OCI-LY7 (cell line): Measurements from ENCODE around the gene ALOX5. TPM values are rescaled to one million over a fixed set of nuclear protein-coding genes. Genes with fewer than 3 reads are reported as not detected.
A peak's percentile ranks its signal among the peaks of the same experiment; 100 is the strongest.

ENCODE experiments used
- BruUV-seq: library from RNA; stranded (reverse); fragments of 400-500 nt; replicated peaks from 2 replicates; lab custom pipeline; 2021; lab: Mats Ljungman, UMichigan
- CTCF ChIA-PET: fragments of 300-600 bp; sonication (Branson Sonifier 250); formaldehyde crosslinking; loops from one replicate; lab custom pipeline; 2022; ENCODE audit warnings: antibody characterized with exemption; ENCODE audit not compliant: unreplicated experiment; lab: Charles Lee
- POLR2A ChIA-PET: fragments of 300-600 bp; sonication (Branson Sonifier 250); formaldehyde crosslinking; loops from one replicate; lab custom pipeline; 2022; ENCODE audit warnings: antibody characterized with exemption; lab: Charles Lee
- DNase-seq: peaks from one replicate; pipeline ENCODE4 v3.0.0-alpha.2; 2015; ENCODE audit warnings: low spot score
- H2AFZ ChIP-seq: fragments of 200-600 bp; sonication (generic), shearing (Covaris generic); 2 replicates; pipeline ENCODE4 v1.6.1; 2014; ENCODE audit warnings: mild to moderate bottlenecking, antibody characterized with exemption, low read length, moderate library complexity
- H3K27ac ChIP-seq: fragments of 200-600 bp; sonication (generic); 2 replicates; pipeline ENCODE4 v1.5.1; 2014; ENCODE audit warnings: mixed run types, low read depth, mild to moderate bottlenecking, moderate library complexity, low read length, inconsistent platforms; ENCODE audit not compliant: poor library complexity, severe bottlenecking
- H3K36me3 ChIP-seq: fragments of 200-600 bp; sonication (generic); 2 replicates; pipeline ENCODE4 v1.6.1; 2014; ENCODE audit warnings: mild to moderate bottlenecking, antibody characterized with exemption, low read length, moderate library complexity, mixed read lengths; ENCODE audit not compliant: insufficient read depth
- H3K4me1 ChIP-seq: fragments of 200-600 bp; sonication (generic); 2 replicates; pipeline ENCODE4 v1.5.1; 2014; ENCODE audit warnings: mild to moderate bottlenecking, low read length; ENCODE audit not compliant: insufficient read depth, poor library complexity, severe bottlenecking
- H3K4me2 ChIP-seq: fragments of 200-600 bp; sonication (generic); 2 replicates; pipeline ENCODE4 v1.6.1; 2014; ENCODE audit warnings: mild to moderate bottlenecking, low read length
- H3K4me3 ChIP-seq: fragments of 200-600 bp; sonication (generic); 2 replicates; pipeline ENCODE4 v1.5.1; 2014; ENCODE audit warnings: mild to moderate bottlenecking, low read depth, low read length; ENCODE audit not compliant: poor library complexity, severe bottlenecking
- H3K79me2 ChIP-seq: fragments of 200-600 bp; sonication (generic); 2 replicates; pipeline ENCODE4 v1.6.1; 2016; ENCODE audit warnings: low read depth, mild to moderate bottlenecking, low read length, moderate library complexity, mixed read lengths; ENCODE audit not compliant: insufficient read depth
- H3K9me2 ChIP-seq: fragments of 200-600 bp; sonication (generic); 2 replicates; pipeline ENCODE4 v1.6.1; 2016; ENCODE audit warnings: mild to moderate bottlenecking, low read length, mixed read lengths; ENCODE audit not compliant: insufficient read depth
- H3K9me3 ChIP-seq: fragments of 200-600 bp; sonication (generic); 2 replicates; pipeline ENCODE4 v1.6.1; 2014; ENCODE audit warnings: mild to moderate bottlenecking, mixed run types, low read length, mixed read lengths
- H4K20me1 ChIP-seq: fragments of 200-600 bp; sonication (generic); 2 replicates; pipeline ENCODE4 v1.6.1; 2014; ENCODE audit warnings: mild to moderate bottlenecking, antibody characterized with exemption, low read length, moderate library complexity, mixed read lengths; ENCODE audit not compliant: insufficient read depth
- EZH2phosphoT487 ChIP-seq: fragments of 200-600 bp; sonication (generic); IDR thresholded peaks from 2 replicates; pipeline ENCODE4 v1.6.1; 2018; ENCODE audit warnings: low read depth, borderline replicate concordance, mild to moderate bottlenecking, mixed run types, antibody characterized with exemption, low read length, moderate library complexity, mixed read lengths
- intact Hi-C: fragments of 100-400 bp; cut with micrococcal nuclease; formaldehyde crosslinking; loops from one replicate; pipeline ENCODE4 v1.10.0; 2022; ENCODE audit not compliant: unreplicated experiment
- total RNA-seq, 2 experiments: library from RNA; depleted of rRNA in 1 of 2; stranded (reverse); fragments of >200 nt in 1 of 2; shearing (Covaris generic) in 1 of 2; gene quantifications; 2 replicates each; pipeline ENCODE4 v1.2.3, GENCODE V29; 2014 to 2022
- TF ChIP-seq, protein P1 (sequence below): fragments of 200-600 bp; sonication (generic); conservative IDR thresholded peaks from 2 replicates; pipeline ENCODE4 v1.5.1; 2014; ENCODE audit warnings: mild to moderate bottlenecking, antibody characterized with exemption, low read length, moderate library complexity, mixed read lengths

ALOX5 gene
- total RNA-seq, 2 experiments from 2014 or later: 139 to 164 TPM

DNA sequence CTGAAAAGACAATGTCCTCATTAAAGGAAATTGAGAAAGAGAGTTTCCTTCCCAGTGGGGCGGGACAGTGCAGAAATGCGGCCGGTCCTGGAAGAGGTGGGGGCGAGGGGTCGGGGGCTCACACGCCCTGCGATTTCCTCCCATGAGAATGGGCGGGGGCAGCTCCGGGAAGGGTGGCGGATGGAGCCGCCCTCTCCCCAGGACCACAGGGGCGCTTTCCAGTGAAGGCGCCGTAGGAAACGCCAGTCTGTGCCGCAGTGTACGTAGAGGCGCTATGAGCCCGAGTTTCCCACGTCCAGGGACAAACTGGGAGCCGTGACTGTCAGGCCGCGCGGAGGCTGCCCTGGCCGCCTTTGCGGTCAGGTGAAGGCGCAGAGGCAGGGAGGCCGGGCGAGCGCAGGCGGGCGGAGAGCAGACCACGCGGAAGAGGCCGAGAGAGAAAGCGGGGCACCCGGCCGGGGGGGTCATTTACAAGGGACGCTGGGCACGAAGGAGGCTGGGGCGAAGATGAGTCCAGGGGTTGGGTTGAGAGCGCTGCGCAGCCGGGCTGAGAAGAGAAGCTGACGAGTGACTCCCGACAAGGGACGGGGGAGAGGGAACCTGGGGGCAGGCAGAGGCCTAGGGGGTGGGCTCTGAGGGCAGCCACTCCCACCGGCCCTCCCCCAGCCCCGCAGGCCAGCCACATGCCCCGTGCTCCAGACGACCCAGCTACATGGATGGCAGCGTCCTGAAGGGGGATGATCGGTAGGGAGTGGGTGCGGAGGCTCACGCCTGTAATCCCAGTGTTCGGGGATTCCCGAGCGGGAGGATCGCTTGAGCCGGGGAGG, 45.0 kb downstream of the ALOX5 start:
- intact Hi-C loops: no loop called here
- TF ChIP-seq EZH2phosphoT487: no peak
- TF ChIP-seq, protein P1, sequence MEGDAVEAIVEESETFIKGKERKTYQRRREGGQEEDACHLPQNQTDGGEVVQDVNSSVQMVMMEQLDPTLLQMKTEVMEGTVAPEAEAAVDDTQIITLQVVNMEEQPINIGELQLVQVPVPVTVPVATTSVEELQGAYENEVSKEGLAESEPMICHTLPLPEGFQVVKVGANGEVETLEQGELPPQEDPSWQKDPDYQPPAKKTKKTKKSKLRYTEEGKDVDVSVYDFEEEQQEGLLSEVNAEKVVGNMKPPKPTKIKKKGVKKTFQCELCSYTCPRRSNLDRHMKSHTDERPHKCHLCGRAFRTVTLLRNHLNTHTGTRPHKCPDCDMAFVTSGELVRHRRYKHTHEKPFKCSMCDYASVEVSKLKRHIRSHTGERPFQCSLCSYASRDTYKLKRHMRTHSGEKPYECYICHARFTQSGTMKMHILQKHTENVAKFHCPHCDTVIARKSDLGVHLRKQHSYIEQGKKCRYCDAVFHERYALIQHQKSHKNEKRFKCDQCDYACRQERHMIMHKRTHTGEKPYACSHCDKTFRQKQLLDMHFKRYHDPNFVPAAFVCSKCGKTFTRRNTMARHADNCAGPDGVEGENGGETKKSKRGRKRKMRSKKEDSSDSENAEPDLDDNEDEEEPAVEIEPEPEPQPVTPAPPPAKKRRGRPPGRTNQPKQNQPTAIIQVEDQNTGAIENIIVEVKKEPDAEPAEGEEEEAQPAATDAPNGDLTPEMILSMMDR: no peak
- Histone ChIP-seq H3K36me3 (peaks cover 78% of the 10 kb centered on the region), H3K4me3 (peak overlapping the region; percentile 12), H2AFZ (no peak overlapping the region), H3K27ac (no peak overlapping the region), H3K4me2 (peak overlapping the region; percentile 61), H3K9me3 (no peaks in the 10 kb centered on the region), H3K4me1 (peaks cover 34% of the 10 kb centered on the region), H3K9me2 (no peaks in the 10 kb centered on the region), H4K20me1 (peaks cover 10% of the 10 kb centered on the region; the same call in 1 of the 2 replicates), H3K79me2 (0 out of 2 replicates have a peak, but pooled peaks cover 5% of the 10 kb centered on the region)
- CTCF ChIA-PET: interaction anchor here (0.5 kb wide), 1 partner anchor 49 kb away, joined by 3 read pairs; no protein-coding TSS in a partner anchor
- BruUV-seq: no TSS peak
- POLR2A ChIA-PET: interaction anchor here (0.6 kb wide), 1 partner anchor 169 kb away, joined by 3 read pairs; no protein-coding TSS in a partner anchor
- no peak for DNase-seq

DNA sequence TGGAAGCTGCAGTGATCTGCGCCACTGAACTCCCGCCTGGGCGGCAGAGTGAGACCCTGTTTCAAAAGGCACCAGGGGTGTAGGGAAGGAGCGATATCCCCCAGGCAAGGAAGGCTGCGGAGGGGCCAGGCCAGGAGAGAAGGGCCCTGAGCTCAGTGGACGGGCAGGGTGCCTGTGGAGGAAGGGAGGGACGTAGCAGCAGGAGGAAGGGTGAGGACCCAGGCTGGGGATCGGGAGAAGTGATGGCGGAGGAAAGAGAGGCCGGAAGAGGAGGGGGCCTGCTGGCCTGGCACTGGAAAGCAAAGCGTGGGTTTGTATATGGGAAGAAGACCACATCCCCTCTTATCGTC, 45.6 kb downstream of the ALOX5 start:
- Histone ChIP-seq H2AFZ (no peak overlapping the region), H3K9me2 (no peaks in the 10 kb centered on the region), H3K4me1 (peaks cover 34% of the 10 kb centered on the region), H3K79me2 (0 out of 2 replicates have a peak, but pooled peaks cover 5% of the 10 kb centered on the region), H3K4me3 (peak overlapping the region; percentile 12), H3K9me3 (no peaks in the 10 kb centered on the region), H3K27ac (peak overlapping the region; percentile 2), H3K4me2 (peak overlapping the region; percentile 61), H4K20me1 (peaks cover 10% of the 10 kb centered on the region; the same call in 1 of the 2 replicates), H3K36me3 (peaks cover 81% of the 10 kb centered on the region)
- no peak for DNase-seq
- intact Hi-C loops: no loop called here
- ChIA-PET POLR2A (interaction anchor here (0.6 kb wide), 1 partner anchor 169 kb away, joined by 3 read pairs; no protein-coding TSS in a partner anchor), CTCF (interaction anchor here (0.5 kb wide), 1 partner anchor 49 kb away, joined by 3 read pairs; no protein-coding TSS in a partner anchor)
- no peak for TF ChIP-seq EZH2phosphoT487
- TF ChIP-seq, protein P1: no peak
- no TSS peak for BruUV-seq
